Mesenchymal stem cell (in vitro differentiated cells and primary cell): ENCODE measurements around the gene AOC1.

Source experiments
- DNase-seq: peaks from one replicate; pipeline ENCODE4 v3.0.0-alpha.2; 2013
- H2AFZ ChIP-seq: one replicate; pipeline ENCODE4 v1.6.1; 2013; ENCODE audit warnings: low read depth, mild to moderate bottlenecking, control low read depth, inconsistent platforms, low read length, moderate library complexity
- H2AK5ac ChIP-seq: 2 replicates; pipeline ENCODE4 v1.6.1; 2013; ENCODE audit warnings: low read length, moderate library complexity, mild to moderate bottlenecking, inconsistent platforms; ENCODE audit not compliant: severe bottlenecking
- H2BK120ac ChIP-seq: one replicate; pipeline ENCODE4 v1.6.1; 2013; ENCODE audit warnings: low read depth, mild to moderate bottlenecking, inconsistent platforms, low read length, moderate library complexity
- H2BK12ac ChIP-seq, 2 experiments: one replicate each; pipeline ENCODE4 v1.6.1; 2013; ENCODE audit warnings: inconsistent platforms in 2 of 2, low read length in 2 of 2, mild to moderate bottlenecking in 2 of 2, moderate library complexity in 2 of 2, control low read depth in 1 of 2
- H2BK15ac ChIP-seq: one replicate; pipeline ENCODE4 v1.6.1; 2013; ENCODE audit warnings: mild to moderate bottlenecking, low read depth, inconsistent platforms; ENCODE audit not compliant: poor library complexity, severe bottlenecking
- H2BK5ac ChIP-seq: 2 replicates; pipeline ENCODE4 v1.6.1; 2013; ENCODE audit warnings: low read depth, mild to moderate bottlenecking, low read length, control low read depth, inconsistent platforms; ENCODE audit not compliant: poor library complexity, severe bottlenecking
- H3K14ac ChIP-seq, 2 experiments: one replicate each; pipeline ENCODE4 v1.6.1; 2013; ENCODE audit warnings: inconsistent platforms in 2 of 2, low read length in 2 of 2, control low read depth in 1 of 2, mild to moderate bottlenecking in 1 of 2, moderate library complexity in 1 of 2
- H3K18ac ChIP-seq, 2 experiments: one replicate each; pipeline ENCODE4 v1.6.1; 2013; ENCODE audit warnings: inconsistent platforms in 2 of 2, low read length in 2 of 2, control low read depth in 1 of 2, low read depth in 1 of 2, mild to moderate bottlenecking in 1 of 2
- H3K23ac ChIP-seq, 2 experiments: one replicate each; pipeline ENCODE4 v1.6.1; 2013; ENCODE audit warnings: inconsistent platforms in 2 of 2, low read length in 2 of 2, mild to moderate bottlenecking in 2 of 2, moderate library complexity in 2 of 2, control low read depth in 1 of 2
- H3K27ac ChIP-seq: 2 replicates; pipeline ENCODE4 v1.5.1; 2013; ENCODE audit warnings: mild to moderate bottlenecking, moderate library complexity, low read length, control low read depth, inconsistent platforms; ENCODE audit not compliant: poor library complexity, severe bottlenecking
- H3K27me3 ChIP-seq, 2 experiments: 2 replicates each; pipeline versions ENCODE4 v1.6.1 to v1.7.0; 2013; ENCODE audit warnings: low read length in 2 of 2, mild to moderate bottlenecking in 2 of 2, moderate library complexity in 2 of 2, control low read depth in 1 of 2, inconsistent platforms in 1 of 2; ENCODE audit not compliant: control insufficient read depth in 1 of 2, insufficient read depth in 1 of 2
- H3K36me3 ChIP-seq, 2 experiments: 2 replicates each; pipeline versions ENCODE4 v1.6.1 to v1.7.0; 2013; ENCODE audit warnings: low read length in 2 of 2, control low read depth in 1 of 2, inconsistent platforms in 1 of 2, low read depth in 1 of 2, mild to moderate bottlenecking in 1 of 2; ENCODE audit not compliant: insufficient read depth in 2 of 2, control insufficient read depth in 1 of 2
- H3K4ac ChIP-seq, 2 experiments: one replicate each; pipeline ENCODE4 v1.6.1; 2013; ENCODE audit warnings: inconsistent platforms in 2 of 2, low read length in 2 of 2, mild to moderate bottlenecking in 2 of 2, moderate library complexity in 2 of 2, control low read depth in 1 of 2, low read depth in 1 of 2
- H3K4me1 ChIP-seq: 2 replicates; pipeline ENCODE4 v1.6.1; 2013; ENCODE audit warnings: low read depth, low read length, control low read depth; ENCODE audit not compliant: control insufficient read depth, insufficient read depth
- H3K4me2 ChIP-seq: 2 replicates; pipeline ENCODE4 v1.6.1; 2013; ENCODE audit warnings: low read length, mild to moderate bottlenecking, inconsistent platforms; ENCODE audit not compliant: poor library complexity, severe bottlenecking
- H3K4me3 ChIP-seq, 2 experiments: 2 replicates each; pipeline versions ENCODE4 v1.5.1 to v1.7.0; 2013; ENCODE audit warnings: low read length in 2 of 2, mild to moderate bottlenecking in 2 of 2, control low read depth in 1 of 2, low read depth in 1 of 2; ENCODE audit not compliant: insufficient read depth in 1 of 2
- H3K79me1 ChIP-seq: replicated peaks from 2 replicates; pipeline ENCODE4 v1.6.1; 2013; ENCODE audit warnings: mild to moderate bottlenecking, control low read depth, low read length, inconsistent platforms; ENCODE audit not compliant: poor library complexity, severe bottlenecking
- H3K9ac ChIP-seq: 2 replicates; pipeline ENCODE4 v1.7.0; 2013; ENCODE audit warnings: mild to moderate bottlenecking, low read length, moderate library complexity
- H3K9me3 ChIP-seq: 2 replicates; pipeline ENCODE4 v1.7.0; 2013; ENCODE audit warnings: mild to moderate bottlenecking, low read length; ENCODE audit not compliant: control insufficient read depth
- H4K8ac ChIP-seq: one replicate; pipeline ENCODE4 v1.6.1; 2013; ENCODE audit warnings: inconsistent platforms, mild to moderate bottlenecking, low read length, moderate library complexity
- H4K91ac ChIP-seq: one replicate; pipeline ENCODE4 v1.6.1; 2013; ENCODE audit warnings: mild to moderate bottlenecking, low read length, inconsistent platforms
- WGBS: methylation state at CpG from one replicate; pipeline ENCODE4 v1.1.7; 2013; ENCODE audit warnings: mixed read lengths; 5-methylcytosine and 5-hydroxymethylcytosine counted together

Gene AOC1

GRCh38 chr7:150898475-150899011, 46.2 kb downstream of the AOC1 start:
- Histone ChIP-seq H2AK5ac (no peak overlapping the region), H3K9me3 (peaks cover 4% of the 10 kb centered on the region), H3K4me1 (peaks cover 2% of the 10 kb centered on the region), H2AFZ (peak overlapping the region; percentile 6), H3K27me3 (peaks cover 45 to 69% of the 10 kb centered on the region in 2 experiments), H3K27ac (no peak overlapping the region), H3K23ac (no peak overlapping the region), H3K9ac (no peak overlapping the region), H3K4ac (no peak overlapping the region), H3K18ac (no peak overlapping the region), H2BK120ac (no peak overlapping the region), H3K79me1 (no peaks in the 10 kb centered on the region), H4K8ac (no peak overlapping the region), H3K4me2 (no peak overlapping the region), H3K14ac (peak overlapping the region in 1 of 2 experiments; percentile 3), H3K36me3 (no peaks in the 10 kb centered on the region), H2BK5ac (no peak overlapping the region), H4K91ac (no peak overlapping the region), H2BK12ac (no peak overlapping the region), H3K4me3 (no peak overlapping the region), H2BK15ac (no peak overlapping the region)
- 10% methylated on average over 21 of the region's 22 CpGs for WGBS
- DNase-seq: peak; percentile 59

- Histone ChIP-seq H3K4ac (no peak overlapping the region), H3K4me2 (no peak overlapping the region), H3K4me1 (peaks cover 2% of the 10 kb centered on the region), H3K27me3 (peaks cover 48 to 69% of the 10 kb centered on the region in 2 experiments), H4K8ac (no peak overlapping the region), H3K9ac (no peak overlapping the region), H2BK12ac (no peak overlapping the region), H3K79me1 (no peaks in the 10 kb centered on the region), H3K14ac (no peak overlapping the region), H4K91ac (no peak overlapping the region), H3K27ac (no peak overlapping the region), H2BK120ac (no peak overlapping the region), H3K18ac (no peak overlapping the region), H2BK15ac (no peak overlapping the region), H3K4me3 (no peak overlapping the region), H2AK5ac (no peak overlapping the region), H3K36me3 (no peaks in the 10 kb centered on the region), H2AFZ (no peak overlapping the region), H2BK5ac (no peak overlapping the region), H3K9me3 (no peaks in the 10 kb centered on the region), H3K23ac (no peak overlapping the region)
- 73% methylated on average over 8 of the region's 8 CpGs for WGBS
- no peak for DNase-seq
These were observed 48.4 kb downstream of the AOC1 start for GRCh38 chr7:150900675-150901074.

GRCh38 chr7:150901160-150902035, 49.1 kb downstream of the AOC1 start:
- Histone ChIP-seq H2AK5ac (no peak overlapping the region), H2BK120ac (no peak overlapping the region), H3K4ac (no peak overlapping the region), H3K4me3 (no peak overlapping the region), H2BK12ac (no peak overlapping the region), H2AFZ (no peak overlapping the region), H2BK5ac (no peak overlapping the region), H3K27me3 (peaks cover 49 to 69% of the 10 kb centered on the region in 2 experiments), H4K8ac (no peak overlapping the region), H3K14ac (no peak overlapping the region), H4K91ac (no peak overlapping the region), H3K4me1 (peaks cover 2% of the 10 kb centered on the region), H3K9me3 (no peaks in the 10 kb centered on the region), H3K79me1 (no peaks in the 10 kb centered on the region), H3K23ac (no peak overlapping the region), H3K36me3 (no peaks in the 10 kb centered on the region), H3K27ac (no peak overlapping the region), H3K18ac (no peak overlapping the region), H2BK15ac (no peak overlapping the region), H3K9ac (no peak overlapping the region), H3K4me2 (no peak overlapping the region)
- DNase-seq: no peak
- 55% methylated on average over 15 of the region's 15 CpGs for WGBS
